ENCODE results near the gene SH3RF3.

The SH3RF3 gene

DNA sequence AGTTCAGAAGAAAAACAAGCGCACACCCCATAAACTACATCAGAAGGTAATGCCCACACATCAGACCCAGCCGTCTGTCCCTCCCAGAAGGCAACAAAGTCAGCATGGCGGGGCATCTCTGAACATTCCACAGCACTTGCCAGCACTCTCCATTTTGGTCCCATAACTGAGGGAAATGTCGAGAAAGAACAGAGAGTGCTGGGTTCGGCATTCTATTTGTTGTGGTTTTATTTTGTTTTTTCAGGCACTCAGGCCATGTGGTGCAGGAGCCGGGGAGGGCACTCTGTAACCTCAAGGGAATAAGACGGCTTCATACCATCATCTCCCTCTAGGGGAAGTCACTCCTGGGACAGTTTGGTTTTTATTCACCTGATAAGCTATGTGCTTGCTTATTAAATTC lies 328.8 kb downstream of the SH3RF3 start:
- Histone ChIP-seq H3K27ac (peak overlapping the region; percentile 60 to 91), H3K4me3 (peak overlapping the region; percentile 44)
- TF ChIP-seq, protein P1, sequence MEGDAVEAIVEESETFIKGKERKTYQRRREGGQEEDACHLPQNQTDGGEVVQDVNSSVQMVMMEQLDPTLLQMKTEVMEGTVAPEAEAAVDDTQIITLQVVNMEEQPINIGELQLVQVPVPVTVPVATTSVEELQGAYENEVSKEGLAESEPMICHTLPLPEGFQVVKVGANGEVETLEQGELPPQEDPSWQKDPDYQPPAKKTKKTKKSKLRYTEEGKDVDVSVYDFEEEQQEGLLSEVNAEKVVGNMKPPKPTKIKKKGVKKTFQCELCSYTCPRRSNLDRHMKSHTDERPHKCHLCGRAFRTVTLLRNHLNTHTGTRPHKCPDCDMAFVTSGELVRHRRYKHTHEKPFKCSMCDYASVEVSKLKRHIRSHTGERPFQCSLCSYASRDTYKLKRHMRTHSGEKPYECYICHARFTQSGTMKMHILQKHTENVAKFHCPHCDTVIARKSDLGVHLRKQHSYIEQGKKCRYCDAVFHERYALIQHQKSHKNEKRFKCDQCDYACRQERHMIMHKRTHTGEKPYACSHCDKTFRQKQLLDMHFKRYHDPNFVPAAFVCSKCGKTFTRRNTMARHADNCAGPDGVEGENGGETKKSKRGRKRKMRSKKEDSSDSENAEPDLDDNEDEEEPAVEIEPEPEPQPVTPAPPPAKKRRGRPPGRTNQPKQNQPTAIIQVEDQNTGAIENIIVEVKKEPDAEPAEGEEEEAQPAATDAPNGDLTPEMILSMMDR (IDR thresholded peaks at IDR 0.05) = no peak
- peak; percentile 87 for DNase-seq (ENCODE audit: low spot score)

DNA sequence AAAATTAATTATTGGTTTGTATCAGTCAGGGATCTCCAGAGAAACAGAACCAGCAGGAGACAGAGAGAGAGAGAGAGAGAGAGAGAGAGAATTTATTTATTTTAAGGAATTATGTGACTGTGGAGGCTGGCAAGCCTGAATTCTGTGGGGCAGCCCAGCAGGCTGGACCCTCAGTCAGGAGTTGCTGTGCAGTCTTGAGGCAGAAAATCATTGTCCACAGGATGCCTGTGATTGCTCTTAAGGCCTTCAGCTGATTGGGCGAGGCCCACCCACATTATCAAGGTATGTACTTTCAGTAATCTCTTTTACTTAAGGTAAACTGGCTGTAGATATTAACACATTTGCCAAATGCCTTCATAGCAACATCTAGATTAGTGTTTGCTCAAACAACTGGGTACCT lies 329.5 kb downstream of the SH3RF3 start:
- Histone ChIP-seq H3K27ac (peak overlapping the region; percentile 60 to 91), H3K4me3 (no peak overlapping the region)
- TF ChIP-seq, protein P1 (IDR thresholded peaks at IDR 0.05) = no peak
- DNase-seq (ENCODE audit: low spot score) = peak; percentile 53

DNA sequence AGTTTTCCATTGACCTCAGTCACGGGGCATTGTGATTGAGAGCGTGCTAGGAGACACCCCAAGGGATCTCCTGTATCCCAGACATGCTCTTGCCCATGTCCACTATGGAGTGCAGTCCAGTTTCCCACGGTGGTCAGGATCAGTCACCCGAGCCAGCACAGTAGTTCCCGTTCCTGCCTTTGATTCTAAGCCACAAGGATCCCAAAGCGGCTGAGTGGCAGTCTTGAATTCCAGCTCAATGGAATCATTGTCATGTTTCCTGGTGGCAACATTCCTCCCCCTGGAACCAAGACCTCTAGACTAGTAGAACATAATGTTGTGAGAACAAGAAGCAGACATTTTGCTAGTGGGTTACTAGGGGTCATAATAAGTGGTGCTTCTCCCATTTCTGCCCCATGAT lies 330.5 kb downstream of the SH3RF3 start:
- TF ChIP-seq, protein P1 (IDR thresholded peaks at IDR 0.05) = no peak
- DNase-seq (ENCODE audit: low spot score) = peak; percentile 91
- Histone ChIP-seq H3K4me3 (no peak overlapping the region), H3K27ac (peak overlapping the region; percentile 58 to 91)

DNA sequence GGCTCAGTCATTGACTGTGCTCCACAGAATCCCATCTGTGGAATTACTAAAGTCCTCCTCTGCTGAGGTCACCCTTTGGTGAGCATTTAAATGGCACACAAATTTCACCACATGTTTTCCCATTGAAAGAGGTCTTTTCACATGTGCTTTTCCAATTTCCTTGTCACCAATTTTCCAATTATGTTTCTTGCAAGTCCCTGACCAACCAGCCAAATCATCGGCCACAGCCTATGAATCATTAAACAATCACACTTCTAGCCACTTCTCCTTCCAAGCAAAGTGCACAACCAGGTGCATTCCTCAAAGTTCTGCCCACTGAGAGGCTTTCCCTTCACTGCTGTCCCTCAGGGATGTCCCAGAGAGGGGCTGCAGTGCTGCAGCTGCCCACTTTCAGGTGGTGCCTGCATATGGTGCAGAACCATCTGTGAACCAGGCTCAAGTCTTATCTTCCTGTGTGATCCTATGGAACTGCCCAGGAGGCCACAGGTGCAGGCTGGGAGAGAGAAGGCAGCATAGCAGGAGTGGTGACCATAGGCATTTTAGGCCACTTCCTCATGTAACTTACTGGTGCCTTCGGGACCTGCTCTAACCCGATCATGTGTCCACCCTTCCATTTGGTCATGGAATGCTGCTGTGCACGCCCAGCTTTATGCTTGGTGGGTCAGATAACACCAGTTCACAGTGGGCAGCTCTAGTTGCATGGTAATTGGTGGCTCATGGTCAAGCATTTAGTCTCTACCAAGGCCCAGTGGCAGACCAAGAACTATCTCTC lies 331.7 kb downstream of the SH3RF3 start:
- TF ChIP-seq, protein P1 (IDR thresholded peaks at IDR 0.05) = no peak
- peak; percentile 67 for DNase-seq (ENCODE audit: low spot score)
- Histone ChIP-seq H3K27ac (peak overlapping the region in 1 of 2 donors; percentile 91), H3K4me3 (no peak overlapping the region)

DNA sequence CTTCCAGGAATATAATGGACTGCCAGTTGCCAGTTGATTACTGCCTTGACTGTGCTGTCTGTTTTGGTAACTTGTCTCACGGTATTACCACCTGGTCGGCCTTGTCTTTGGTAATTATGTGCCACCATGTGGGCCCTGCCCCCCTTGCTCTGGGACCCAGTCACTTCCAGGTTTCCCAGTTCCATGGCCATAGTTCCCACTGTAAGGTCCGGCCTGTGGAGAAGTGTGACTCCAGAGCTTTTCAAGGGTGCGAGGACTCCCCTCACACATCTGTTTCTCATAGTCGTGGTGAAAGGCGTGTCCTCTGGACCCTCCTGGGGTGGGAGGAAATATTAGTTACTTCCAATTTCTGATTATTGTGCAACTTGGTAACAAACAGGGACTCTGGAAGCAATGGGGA lies 334.2 kb downstream of the SH3RF3 start:
- no peak overlapping the region for H3K27ac ChIP-seq
- TF ChIP-seq, protein P1 (IDR thresholded peaks at IDR 0.05) = no peak
- DNase-seq (ENCODE audit: low spot score) = peak; percentile 40
- no peak overlapping the region for H3K4me3 ChIP-seq

DNA sequence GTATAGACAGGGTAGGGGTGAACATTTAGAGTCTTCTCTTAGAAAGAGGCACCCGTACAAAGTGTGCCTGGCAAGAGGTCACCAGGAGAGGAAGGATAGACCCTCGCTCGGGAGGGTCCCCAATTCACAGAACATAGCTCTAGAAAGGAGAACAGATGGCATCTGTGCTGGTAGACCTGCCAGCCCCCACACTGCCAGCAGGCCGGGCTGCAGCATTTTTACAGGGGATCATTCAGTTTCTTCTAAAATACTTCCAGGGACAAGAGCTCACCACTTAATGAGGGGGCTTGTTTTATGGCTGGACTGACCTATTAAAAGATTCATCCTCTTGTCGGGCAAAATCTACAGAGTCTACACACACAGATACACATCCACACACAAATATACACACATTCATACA lies 334.9 kb downstream of the SH3RF3 start:
- Histone ChIP-seq H3K27ac (no peak overlapping the region), H3K4me3 (no peak overlapping the region)
- TF ChIP-seq, protein P1 (IDR thresholded peaks at IDR 0.05) = no peak
- DNase-seq (ENCODE audit: low spot score) = peak; percentile 29
